Measurements from ENCODE around the gene PACSIN2.

- TF ChIP-seq POLR2AphosphoS5 (IDR thresholded peaks at IDR 0.05) (no peak), POLR2A (IDR thresholded peaks at IDR 0.05) (no peak), CTCF (IDR thresholded peaks at IDR 0.05) (no peak), EP300 (IDR thresholded peaks at IDR 0.05) (no peak)
Measured at GRCh38 chr22:42872821-42873220, 142.1 kb downstream of the PACSIN2 start.

Measured in gastroesophageal sphincter (tissue), 3 donors.